ENCODE results near the gene CMPK1.

The CMPK1 gene

DNA sequence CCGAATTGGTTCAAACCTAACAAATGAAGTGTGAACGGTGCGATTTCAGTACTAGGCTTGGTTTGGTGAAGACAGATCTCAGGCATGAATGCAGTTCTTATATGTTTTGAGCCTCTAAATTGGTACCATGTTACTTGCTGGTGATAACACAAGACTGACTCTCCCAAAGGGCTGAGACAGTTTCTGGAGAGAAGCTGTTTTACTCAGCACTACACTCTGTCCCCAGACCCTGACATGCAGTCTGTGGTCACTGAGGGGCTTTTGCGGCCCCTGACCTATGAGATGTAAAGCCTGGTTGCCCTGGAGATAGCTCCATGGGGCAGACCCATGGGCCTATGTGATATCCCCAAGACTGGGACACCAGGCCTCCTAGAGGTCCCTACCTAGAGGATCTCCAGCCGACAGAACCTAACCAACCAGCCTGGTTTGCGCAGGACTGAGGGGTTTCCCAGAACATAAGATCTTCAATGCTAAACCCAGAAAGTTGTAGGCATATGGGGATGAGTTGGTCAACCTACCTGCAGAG lies 63.1 kb downstream of the CMPK1 start:
- DNase-seq (ENCODE audit: low read depth) = no peak

DNA sequence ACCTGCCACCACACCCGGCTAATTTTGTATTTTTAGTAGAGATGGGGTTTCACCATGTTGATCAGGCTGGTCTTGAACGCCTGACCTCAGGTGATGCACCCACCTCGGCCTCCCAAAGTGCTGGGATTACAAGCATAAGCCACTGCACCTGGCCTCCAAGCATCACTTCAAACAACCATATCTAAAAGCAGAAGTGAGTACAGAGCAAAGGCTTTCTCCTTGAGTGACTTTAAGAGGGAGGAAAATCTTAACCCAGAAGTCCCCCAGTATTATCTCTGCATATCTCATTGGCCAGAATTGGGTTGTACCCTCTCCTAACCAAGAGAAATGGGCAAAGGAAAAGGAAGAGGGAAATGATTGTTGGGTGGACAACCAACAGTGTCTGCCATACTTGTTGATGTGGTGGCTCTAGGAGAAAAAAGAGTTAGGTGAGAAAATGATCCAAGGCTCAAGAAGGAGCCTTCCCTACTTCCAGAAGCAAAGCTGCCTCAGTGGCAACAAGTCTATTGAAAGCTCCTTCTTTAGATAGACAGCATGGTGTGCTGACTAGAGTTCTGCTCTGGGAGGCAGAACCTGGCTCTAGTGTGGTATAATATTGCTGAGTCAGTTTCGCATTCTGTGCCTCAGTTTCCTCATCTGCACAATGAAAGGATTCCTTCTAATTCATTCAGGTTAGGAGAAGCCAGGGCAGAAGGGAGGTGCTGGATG lies 65.7 kb downstream of the CMPK1 start:
- no peak for DNase-seq (ENCODE audit: low read depth)

DNA sequence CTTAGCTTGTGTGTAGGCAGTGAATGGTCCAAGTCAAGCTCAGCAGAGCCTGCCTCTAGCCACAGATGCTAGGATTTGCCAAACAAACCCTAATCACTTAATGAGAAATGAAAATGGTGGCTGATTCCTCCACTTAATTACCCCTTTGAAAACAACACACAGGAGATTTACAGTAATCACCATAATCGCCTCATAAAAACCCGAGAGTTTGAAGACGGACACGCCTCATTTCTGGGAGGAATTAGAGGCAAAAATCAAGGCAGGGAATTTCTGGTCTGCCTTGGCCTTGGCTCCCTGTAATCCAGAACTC lies 66.2 kb downstream of the CMPK1 start:
- DNase-seq (ENCODE audit: low read depth) = no peak

DNA sequence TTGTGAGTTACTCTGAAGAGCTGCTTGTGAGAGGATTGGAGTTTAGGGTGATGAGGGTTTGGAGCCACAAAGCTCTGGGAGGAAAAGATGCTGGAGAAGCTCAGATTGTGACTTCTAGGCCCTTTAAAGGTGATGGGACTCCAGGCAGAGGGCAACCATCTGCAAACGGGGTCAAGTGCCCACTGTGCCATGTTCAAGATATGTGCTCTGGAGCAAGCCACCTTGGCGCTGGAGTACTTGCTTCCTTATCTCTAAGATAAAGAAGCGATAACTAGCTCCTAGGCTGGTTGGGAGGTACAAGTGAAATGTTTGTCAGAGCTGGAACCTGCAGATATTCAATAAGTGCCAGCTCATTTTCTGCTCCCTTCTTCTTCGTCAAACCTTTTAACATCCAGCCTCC lies 68.2 kb downstream of the CMPK1 start:
- DNase-seq (ENCODE audit: low read depth) = no peak

DNA sequence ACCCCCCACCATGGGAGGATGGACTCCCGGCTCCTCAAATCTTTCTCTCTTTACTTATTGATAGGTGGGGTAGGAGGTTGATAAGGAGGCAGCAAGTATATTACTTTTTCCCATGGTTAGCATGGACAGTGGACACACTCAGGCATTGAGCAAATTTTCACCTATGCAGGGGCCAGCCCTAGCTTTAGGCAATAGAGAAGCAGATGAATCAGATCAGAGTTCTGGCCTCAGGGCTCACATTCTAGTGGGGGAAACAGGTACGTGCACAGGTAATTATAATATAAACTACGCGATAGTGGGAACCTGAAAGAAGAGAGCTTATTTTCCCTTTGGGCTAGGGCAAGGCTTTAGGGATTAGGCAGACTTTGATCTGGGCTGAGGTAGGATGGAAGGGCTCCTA lies 69.0 kb downstream of the CMPK1 start:
- no peak for DNase-seq (ENCODE audit: low read depth)

DNA sequence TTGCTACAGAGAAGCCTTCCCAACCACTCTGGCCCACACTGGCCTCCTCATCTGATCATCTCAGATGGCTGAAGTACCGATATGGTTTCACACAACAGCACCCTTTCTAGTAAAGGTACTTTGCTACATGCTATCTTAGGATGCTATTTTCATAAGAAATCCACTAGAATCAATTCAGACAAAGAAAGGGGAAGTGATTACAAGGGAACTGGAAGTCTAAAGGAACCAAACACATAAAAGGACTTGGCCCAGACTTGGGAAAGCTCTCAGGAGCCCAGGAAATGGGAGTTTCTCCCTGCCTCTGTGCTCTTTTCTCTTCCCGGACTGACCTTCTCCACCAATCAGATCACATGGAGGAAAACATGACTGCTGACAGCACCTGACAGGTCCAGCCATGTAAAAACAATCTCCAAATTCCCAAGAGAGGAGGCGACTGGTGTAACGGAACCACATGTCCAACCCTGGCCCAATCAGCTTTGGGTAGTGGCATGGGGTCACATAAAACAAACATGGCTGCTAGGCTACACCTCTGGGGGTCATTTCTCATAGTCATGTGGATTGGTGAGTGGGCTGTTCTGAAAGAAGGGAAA lies 69.8 kb downstream of the CMPK1 start:
- DNase-seq (ENCODE audit: low read depth) = no peak

DNA sequence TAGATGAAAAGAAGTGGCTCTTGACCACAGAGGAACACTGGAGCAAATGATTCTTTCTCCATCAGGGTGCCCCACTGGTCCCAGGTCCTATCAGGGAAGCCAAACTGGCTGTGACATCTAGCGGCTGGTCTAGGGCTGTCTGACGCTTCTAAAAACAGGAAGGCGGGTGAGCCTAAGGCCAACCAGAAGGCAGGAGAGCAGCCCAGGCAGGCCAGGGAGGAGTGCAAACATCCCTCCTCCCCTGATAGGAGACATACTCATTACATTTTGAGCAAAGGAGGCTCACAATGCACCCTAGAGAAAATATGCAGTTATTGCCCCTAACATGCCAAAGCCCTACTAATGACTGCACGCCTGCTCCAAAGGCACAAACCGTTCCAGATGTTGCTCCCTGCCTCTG lies 72.1 kb downstream of the CMPK1 start:
- no peak for DNase-seq (ENCODE audit: low read depth)

DNA sequence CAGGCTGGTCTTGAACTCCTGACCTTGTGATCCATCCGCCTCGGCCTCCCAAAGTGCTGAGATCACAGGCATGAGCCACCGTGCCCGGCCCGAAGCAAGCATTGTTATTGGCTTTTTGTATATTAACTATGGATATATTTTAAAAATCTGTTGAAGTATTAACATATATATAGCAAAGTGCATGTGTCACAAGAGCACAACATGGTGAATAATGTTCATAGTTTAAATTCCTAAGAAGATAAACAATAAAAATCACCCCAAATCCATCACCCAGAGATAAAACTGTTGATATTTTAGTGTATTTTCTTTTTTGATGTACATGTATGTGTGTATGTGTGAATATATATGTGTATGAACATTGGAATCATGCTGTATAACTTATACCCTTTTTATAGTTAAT lies 73.4 kb downstream of the CMPK1 start:
- no peak for DNase-seq (ENCODE audit: low read depth)

DNA sequence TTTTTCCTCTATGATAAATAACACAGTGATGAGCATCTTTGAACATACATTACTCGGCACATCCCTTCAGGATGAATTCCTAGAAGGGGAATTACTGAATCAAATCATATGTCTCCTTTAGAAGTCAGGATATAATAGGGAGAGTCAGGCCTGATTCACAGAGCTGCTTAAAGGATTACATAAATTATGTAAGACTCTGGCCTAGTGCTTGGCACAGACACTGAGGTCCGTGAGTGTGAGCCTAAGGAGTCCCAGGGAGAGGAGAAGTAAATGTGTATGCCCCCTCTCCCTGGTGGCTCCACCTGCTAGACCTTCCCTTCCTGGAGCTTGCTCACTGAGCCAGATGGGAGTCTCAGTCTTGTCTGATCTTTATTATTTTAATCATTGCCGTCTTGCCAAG lies 73.9 kb downstream of the CMPK1 start:
- no peak for DNase-seq (ENCODE audit: low read depth)

DNA sequence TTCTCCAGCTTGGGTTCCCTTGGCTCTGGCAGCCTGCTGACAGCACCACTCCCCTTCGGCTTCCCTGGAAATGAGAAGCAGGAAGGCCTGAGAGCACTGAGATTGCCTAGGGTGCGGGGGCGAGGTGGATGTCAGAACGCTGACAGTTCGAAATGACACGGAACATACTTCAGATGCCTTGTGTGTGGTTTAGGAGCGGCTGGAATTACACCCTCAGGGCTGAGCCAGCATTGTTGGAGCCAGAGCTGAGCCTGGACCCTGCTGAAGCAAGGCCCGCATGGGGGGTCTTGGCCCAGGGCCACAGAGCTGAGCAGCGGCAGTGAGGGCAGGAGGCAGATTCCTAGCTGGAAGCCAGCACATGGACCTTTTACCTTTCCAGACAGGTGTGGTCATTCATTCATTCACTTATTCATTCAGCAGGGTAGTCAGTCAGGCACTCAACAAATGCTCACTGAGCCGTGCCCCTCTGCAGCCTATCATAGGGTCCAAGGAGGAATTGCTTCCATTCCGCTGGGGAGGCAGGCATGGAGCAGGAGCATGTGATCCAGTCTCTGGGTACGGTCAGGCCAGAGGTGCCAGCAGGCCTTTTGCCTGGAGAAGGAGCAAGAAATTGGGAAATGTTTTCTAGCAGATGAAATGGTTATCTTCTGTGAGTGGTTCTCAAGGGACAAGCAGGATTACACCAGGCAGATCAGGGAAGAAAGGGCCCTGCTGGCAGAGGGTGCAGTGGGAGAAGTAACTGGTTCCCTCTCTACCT lies 75.9 kb downstream of the CMPK1 start:
- DNase-seq (ENCODE audit: low read depth) = no peak

DNA sequence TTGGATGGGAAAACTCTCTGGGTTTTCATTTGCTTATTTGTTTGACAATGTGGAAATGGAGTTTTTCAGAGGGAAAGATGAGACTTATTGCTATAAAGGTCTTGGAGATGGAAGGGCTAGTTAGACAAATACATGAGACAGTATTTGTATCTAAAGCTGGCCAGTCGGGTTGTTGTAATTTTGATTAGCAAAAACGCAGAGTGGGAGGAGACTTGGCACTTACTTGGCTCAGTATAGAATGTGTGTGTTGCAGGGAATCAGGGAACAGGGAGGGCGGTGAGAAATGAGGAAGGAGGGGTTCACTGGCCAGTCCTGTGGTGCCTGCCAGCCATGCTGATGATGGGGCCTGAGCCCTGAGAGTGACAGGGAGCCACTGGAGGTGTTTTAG lies 76.5 kb downstream of the CMPK1 start:
- DNase-seq (ENCODE audit: low read depth) = no peak

DNA sequence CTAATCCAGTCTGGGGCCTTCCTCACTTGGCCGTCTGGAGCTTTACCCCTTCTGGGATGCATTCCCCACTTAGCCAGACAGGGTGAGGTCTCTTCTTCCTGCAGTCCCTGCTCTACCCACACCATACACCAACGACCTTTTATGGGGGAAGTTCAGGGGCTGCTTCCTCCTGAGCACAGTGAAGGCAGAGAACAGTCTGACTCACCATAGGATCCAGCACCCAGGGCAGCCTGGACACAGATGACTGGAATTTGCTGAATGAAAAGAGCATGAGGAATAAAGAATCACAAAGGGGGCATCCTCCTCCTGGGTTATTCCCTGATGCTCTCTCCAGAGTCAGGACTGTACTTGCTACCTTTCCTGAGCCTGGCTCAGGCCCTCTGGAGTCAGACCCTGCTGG lies 77.8 kb downstream of the CMPK1 start:
- no peak for DNase-seq (ENCODE audit: low read depth)

DNA sequence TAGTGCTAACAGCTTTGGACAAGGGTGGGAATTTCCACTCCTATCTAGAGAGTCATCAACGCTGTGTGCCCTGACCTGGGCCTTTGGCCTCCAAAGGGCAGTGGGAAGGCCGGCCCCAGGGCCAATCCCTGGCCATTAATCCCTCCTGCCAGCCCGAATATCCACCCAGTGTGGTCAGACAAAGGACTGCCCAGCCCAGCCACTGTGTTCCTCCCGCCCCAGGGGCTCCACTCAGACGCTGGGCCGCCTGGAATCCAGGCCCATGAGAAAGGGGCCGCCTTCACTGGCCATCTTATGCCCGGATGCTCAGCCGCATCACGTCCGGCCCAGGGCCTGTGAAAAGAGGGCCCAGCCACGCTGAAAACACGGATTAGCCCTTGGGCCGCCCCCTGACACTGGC lies 78.8 kb downstream of the CMPK1 start:
- DNase-seq (ENCODE audit: low read depth) = no peak

DNA sequence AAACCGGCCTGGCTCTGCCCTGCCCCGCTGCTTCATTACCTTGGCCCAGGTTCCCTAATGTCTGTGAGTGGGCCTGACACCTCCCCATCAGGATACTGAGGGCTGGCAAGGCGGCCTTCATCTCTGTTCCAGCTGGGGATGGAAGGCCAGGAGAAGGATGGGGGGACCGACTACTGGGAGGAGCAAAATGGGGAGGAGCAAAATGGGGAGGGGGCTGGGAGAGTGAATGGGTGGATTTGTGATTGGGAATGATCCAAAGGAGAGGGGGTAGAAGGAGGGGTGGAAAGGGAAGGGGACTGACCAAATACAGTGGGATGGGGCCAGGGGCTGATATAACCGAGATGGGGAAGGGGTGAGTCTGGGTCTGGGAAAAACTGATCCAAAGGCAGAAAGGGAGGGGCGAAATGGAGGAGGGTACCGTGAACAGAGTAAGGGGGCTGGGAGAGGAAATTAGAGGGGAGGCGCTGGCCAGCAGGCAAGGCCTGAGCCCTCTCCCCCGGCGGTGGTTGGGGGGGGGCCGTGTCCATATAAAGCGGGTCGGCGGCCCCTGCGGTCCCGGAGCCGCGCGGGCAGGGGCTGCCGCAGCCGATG lies 82.2 kb downstream of the CMPK1 start, which contains the start of gene FOXE3:
Gene FOXE3 (plus strand): TSS at position 558 of the 591 bp plus-strand sequence. CDS start 31 bp downstream, at position 589.
- DNase-seq (ENCODE audit: low read depth) = no peak

DNA sequence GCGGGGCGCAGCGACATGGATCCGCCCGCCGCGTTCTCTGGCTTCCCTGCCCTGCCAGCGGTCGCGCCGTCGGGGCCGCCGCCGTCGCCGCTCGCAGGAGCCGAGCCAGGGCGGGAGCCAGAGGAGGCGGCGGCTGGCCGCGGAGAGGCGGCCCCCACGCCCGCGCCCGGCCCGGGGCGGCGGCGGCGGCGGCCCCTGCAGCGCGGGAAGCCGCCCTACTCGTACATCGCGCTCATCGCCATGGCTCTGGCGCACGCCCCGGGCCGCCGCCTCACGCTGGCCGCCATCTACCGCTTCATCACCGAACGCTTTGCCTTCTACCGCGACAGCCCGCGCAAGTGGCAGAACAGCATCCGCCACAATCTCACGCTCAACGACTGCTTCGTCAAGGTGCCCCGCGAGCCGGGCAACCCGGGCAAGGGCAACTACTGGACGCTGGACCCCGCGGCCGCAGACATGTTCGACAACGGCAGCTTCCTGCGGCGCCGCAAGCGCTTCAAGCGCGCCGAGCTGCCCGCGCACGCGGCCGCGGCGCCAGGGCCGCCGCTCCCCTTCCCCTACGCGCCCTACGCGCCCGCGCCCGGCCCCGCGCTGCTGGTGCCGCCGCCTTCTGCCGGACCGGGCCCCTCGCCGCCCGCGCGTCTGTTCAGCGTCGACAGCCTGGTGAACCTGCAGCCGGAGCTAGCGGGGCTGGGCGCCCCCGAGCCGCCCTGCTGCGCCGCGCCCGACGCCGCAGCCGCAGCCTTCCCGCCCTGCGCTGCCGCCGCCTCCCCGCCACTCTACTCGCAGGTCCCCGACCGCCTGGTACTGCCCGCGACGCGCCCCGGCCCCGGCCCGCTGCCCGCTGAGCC lies 83.0 kb downstream of the CMPK1 start:
- DNase-seq (ENCODE audit: low read depth) = no peak

DNA sequence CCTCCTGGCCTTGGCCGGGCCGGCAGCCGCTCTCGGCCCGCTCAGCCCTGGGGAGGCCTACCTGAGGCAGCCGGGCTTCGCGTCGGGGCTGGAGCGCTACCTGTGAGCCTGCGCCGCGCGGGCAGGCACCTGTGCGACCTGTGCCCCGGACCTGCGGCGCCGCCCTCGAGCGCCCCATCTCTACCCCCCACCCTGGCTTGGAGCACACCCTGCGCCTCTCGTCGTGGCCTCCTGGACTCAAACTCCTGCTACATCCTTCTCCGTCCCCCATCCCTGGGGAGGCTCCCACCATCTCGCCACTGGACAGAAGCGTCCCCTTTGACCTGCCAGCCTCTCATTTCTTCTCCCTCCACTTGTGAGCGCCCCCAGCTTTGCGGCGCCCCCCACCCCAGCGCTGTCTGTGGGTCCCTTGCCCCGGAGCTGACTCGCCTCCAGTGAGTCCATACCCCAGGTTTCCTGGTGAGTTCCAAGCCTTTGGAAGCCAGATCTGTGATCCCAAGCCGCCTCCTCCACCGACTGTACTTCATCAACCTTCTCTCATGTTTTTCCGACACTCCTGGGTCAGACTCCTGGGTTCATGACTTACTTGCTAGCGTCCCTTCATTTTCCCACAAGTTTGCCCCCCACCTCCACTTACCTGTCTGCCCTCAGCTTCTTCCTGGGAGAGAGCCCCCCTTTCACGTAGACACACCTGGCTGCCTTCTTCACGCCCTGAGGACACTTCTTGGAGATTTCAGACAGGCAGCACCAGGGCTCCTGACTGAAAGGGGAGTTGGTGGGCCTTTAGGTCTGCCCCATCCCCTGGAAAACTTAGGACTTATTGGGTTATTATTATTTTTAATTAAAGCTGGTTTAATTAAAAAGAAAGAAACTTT lies 83.8 kb downstream of the CMPK1 start:
- DNase-seq (ENCODE audit: low read depth) = no peak

DNA sequence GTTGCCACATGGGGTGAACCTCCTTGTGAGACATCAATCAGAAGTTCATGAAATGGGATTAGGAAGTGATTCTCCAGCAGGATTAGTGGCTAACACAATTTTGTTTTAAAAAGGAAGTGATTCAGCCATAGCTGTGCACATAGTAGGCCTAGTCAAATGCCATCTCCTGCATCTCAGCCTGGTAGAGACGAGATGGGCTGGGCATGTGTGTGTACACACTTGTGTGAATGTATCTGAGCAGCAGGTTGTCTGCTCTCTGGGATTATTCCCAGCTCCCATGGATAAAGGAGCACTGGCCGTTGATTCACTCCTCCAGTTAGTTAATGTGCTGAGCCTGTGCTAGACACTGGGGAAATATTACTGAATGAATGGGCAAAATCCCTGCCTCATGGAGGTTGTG lies 84.5 kb downstream of the CMPK1 start:
- no peak for DNase-seq (ENCODE audit: low read depth)

DNA sequence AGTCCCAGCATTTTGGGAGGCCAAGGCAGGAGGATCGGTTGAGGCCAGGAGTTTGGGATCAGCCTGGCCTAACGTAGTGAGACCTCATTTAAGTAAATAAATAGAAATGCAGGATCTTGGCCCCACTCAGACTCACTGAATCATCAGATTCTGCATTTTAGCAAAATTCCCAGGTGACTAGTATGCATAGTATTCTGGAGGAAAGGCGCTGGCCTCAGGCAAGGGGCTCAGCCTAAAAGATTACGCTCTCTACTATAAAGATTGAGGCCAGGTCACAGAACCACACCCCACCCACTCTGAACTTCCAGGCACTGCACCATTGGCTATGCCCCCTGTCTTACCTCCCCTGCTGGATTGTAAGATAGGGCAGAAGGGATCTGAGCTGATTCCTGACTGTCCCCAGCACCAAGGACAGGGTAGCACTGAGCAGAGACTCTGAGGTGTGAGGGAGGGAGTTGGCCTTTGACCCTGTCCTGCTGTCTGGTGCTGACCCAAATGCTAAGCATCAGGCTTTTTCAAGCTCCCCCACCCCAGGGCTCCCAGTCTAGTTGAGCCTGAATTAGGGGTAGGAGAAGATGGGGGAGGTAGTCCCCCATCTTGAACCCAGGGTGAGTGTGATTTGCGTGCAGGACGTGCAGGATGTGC lies 85.2 kb downstream of the CMPK1 start:
- DNase-seq (ENCODE audit: low read depth) = no peak

DNA sequence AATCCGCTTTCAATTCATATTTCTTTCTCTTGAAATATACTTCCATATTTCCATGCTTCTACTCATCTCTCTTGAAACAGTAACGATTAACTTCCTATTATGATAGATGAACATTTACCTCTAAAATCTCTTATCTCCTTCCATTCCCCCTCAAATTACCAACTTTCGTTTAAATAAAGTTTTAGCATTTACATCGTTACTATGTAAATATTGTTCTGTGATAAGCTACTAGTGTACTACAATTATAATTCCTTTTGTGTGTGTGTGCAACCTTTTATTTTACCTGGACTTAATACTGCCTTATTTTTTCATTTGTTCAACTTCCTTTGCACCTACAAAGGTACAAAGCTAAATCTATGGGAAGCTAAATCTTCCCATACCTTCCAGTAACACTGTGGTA lies 87.0 kb downstream of the CMPK1 start:
- DNase-seq (ENCODE audit: low read depth) = no peak

DNA sequence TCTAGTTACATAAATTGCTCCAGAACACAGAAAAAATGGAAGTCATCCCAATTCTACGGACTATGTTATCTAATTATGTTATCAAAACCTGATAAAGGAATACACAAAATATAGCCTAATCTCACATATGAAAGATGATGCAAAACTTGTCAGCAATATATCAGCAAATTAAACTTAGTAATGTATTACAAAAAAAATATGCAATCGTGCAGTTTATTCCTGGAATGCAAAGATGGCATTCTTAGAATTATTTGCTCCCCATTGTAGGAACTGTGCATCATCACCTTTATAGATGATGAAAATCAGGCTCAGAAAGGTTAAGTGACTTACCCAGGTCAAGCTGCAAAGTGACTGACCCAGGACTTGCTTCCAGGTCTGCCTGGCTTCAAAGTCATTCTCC lies 90.3 kb downstream of the CMPK1 start:
- DNase-seq (ENCODE audit: low read depth) = no peak

Measured in stimulated activated CD8-positive, alpha-beta memory T cell treated with anti-CD3 and anti-CD28 coated beads, Interleukin-15, amount 100 ng/mL, for 1 hour (primary cell).